Measurements from ENCODE around the gene SRC. TPM values are rescaled to one million over a fixed set of nuclear protein-coding genes. Genes with fewer than 3 reads are reported as not detected.

Gene SRC
- total RNA-seq: 17.7 and 23.2 TPM in 2 replicates

GRCh38 chr20:37345339-37346235, at the start of gene SRC:
TSS of gene SRC (plus strand) at chr20:37346140. CDS start at chr20:37384154, 38,014 bp downstream.

Other genes starting within 250 kb of the SRC start
- 224 and 304 TPM in 2 replicates for gene RPN2, start 166.8 kb upstream of the SRC start, total RNA-seq
- 1.1 and 1.4 TPM in 2 replicates for gene MROH8, start 166.6 kb upstream of the SRC start, total RNA-seq
- not detected in 2 replicates for gene GHRH, start 84.3 kb upstream of the SRC start, total RNA-seq
- 21.0 and 29.2 TPM in 2 replicates for gene MANBAL, start 56.5 kb upstream of the SRC start, total RNA-seq
- gene NNAT, start 175.1 kb downstream of the SRC start, total RNA-seq: 1.2 and 1.8 TPM in 2 replicates
- 25.3 and 28.0 TPM in 2 replicates for gene BLCAP, start 181.7 kb downstream of the SRC start, total RNA-seq

Data from uterine smooth muscle cell (primary cell).